ENCODE results near the gene HS3ST3A1.

Gene HS3ST3A1

DNA sequence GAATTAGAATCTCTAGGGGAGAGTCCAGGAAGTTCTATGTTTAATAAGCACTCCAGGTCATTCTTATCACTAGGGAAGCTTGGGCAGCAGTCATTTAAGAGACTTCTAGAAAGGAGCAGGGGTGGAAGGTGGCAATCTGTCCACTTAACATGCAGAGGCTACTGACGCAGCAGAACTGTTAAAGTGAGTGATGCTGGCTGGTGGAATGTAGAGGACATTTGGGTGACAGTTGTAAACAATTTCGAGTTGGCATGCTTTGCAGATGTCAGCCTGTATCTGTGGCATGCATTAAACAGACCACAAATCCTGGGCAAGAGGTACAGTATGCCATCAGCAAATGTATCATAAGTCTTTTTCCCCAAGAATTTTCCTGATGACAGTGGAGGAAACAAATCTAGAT lies 40.5 kb upstream of the HS3ST3A1 start:
- TF ChIP-seq, protein P1, sequence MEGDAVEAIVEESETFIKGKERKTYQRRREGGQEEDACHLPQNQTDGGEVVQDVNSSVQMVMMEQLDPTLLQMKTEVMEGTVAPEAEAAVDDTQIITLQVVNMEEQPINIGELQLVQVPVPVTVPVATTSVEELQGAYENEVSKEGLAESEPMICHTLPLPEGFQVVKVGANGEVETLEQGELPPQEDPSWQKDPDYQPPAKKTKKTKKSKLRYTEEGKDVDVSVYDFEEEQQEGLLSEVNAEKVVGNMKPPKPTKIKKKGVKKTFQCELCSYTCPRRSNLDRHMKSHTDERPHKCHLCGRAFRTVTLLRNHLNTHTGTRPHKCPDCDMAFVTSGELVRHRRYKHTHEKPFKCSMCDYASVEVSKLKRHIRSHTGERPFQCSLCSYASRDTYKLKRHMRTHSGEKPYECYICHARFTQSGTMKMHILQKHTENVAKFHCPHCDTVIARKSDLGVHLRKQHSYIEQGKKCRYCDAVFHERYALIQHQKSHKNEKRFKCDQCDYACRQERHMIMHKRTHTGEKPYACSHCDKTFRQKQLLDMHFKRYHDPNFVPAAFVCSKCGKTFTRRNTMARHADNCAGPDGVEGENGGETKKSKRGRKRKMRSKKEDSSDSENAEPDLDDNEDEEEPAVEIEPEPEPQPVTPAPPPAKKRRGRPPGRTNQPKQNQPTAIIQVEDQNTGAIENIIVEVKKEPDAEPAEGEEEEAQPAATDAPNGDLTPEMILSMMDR (IDR thresholded peaks at IDR 0.05; ENCODE audit: insufficient read depth, low read depth, low read length, missing control alignments): no peak
- no peak overlapping the region for H3K4me3 ChIP-seq (ENCODE audit: low read length)
- no peak for DNase-seq (ENCODE audit: low read depth)

DNA sequence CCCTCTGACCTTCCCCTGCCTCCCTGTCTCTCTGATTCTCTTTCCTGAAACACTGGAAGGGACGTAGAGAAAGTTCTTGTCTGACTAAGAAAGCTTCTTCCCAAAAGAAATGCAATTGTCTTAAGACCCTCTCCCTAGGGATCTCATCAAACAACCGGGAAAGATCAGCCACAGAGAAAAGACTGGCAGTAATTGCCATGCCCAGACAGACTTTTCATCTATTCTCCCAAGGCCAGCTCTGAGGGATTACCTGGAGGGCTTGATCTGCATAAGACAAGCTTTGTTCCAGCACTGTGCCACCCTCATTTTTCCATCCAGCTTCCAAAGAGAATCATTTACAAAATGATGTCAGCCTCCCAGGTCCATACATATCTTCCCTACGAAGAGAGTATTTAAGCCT lies 38.8 kb upstream of the HS3ST3A1 start:
- TF ChIP-seq, protein P1 (IDR thresholded peaks at IDR 0.05; ENCODE audit: insufficient read depth, low read depth, low read length, missing control alignments): no peak
- H3K4me3 ChIP-seq (ENCODE audit: low read length): no peak overlapping the region
- no peak for DNase-seq (ENCODE audit: low read depth)

DNA sequence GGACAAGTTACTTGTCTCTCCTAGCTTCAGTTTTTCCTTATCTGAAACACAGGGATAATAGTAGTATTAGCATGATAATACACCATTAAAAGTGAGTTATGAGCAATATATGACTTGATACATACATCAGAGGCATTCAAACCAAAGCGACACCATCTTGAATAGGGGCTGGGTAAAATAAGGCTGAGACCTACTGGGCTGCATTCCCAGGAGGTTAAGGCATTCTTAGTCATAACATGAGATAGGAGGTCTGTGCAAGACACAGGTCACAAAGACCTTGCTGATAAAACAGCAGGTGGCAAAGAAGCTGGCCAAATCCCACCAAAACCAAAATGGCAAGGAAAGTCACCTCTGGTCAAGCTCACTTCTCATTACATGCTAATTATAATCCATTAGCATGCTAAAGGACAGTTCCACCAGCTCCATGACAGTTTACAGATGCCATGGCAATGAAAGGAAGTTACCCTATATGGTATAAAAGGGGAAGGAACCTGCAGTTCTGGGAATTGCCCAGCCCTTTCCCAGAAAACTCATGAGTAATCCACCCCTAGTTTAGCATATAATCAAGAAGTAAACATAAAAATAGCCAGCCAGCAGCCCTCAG lies 37.2 kb upstream of the HS3ST3A1 start:
- TF ChIP-seq, protein P1 (IDR thresholded peaks at IDR 0.05; ENCODE audit: insufficient read depth, low read depth, low read length, missing control alignments): no peak
- peak; percentile 2 for DNase-seq (ENCODE audit: low read depth)
- no peak overlapping the region for H3K4me3 ChIP-seq (ENCODE audit: low read length)

GRCh38 chr17:13636951-13637350 lies 35.2 kb upstream of the HS3ST3A1 start:
- no peak for DNase-seq (ENCODE audit: low read depth)
- H3K4me3 ChIP-seq (ENCODE audit: low read length): no peak overlapping the region
- TF ChIP-seq, protein P1 (IDR thresholded peaks at IDR 0.05; ENCODE audit: insufficient read depth, low read depth, low read length, missing control alignments): no peak

GRCh38 chr17:13635951-13636350 lies 34.2 kb upstream of the HS3ST3A1 start:
- no peak for DNase-seq (ENCODE audit: low read depth)
- no peak overlapping the region for H3K4me3 ChIP-seq (ENCODE audit: low read length)
- TF ChIP-seq, protein P1 (IDR thresholded peaks at IDR 0.05; ENCODE audit: insufficient read depth, low read depth, low read length, missing control alignments): no peak

- TF ChIP-seq, protein P1 (IDR thresholded peaks at IDR 0.05; ENCODE audit: insufficient read depth, low read depth, low read length, missing control alignments): no peak
- H3K4me3 ChIP-seq (ENCODE audit: low read length): no peak overlapping the region
- no peak for DNase-seq (ENCODE audit: low read depth)
These were observed 32.3 kb upstream of the HS3ST3A1 start for GRCh38 chr17:13634021-13634420.

DNA sequence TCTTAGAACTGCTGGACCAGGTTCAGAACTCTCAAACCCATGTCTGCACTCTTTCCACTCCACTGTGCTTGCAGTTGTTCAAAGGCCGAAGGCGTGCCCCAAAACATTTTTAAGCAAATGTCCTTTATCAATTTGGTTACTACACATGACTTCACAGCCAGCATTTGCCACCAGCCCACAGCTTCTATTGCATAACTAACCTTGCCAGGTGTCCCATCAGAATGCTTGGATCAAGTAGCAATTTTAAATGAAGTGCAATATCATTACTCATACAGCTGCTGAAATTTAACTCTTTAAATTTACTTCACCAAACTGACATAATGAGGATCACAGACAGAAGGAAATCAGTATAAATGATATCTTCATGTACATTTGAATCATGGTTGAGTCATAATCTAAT lies 29.8 kb upstream of the HS3ST3A1 start:
- DNase-seq (ENCODE audit: low read depth): no peak
- H3K4me3 ChIP-seq (ENCODE audit: low read length): no peak overlapping the region
- TF ChIP-seq, protein P1 (IDR thresholded peaks at IDR 0.05; ENCODE audit: insufficient read depth, low read depth, low read length, missing control alignments): no peak

Measured in epithelial cell of esophagus (primary cell).